WTC11 (cell line): ENCODE results near the gene GPR39. TPM values are rescaled to one million over a fixed set of nuclear protein-coding genes. Genes with fewer than 3 reads are reported as not detected.

Experiments
- ATAC-seq: fragments of 200-7000 bp; cut with Tn5 transposase; 2 replicates; pipeline ENCODE4 v1.10.0; 2021; ENCODE audit warnings: mild to moderate bottlenecking, moderate library complexity
- CTCF ChIA-PET: fragments of 300-600 bp; sonication (Branson Sonifier 250); formaldehyde crosslinking; loops from one replicate; lab custom pipeline; 2021; ENCODE audit warnings: antibody characterized with exemption; lab: Charles Lee
- POLR2A ChIA-PET: fragments of 350-600 bp; sonication (Branson Sonifier 250); formaldehyde crosslinking; loops from one replicate; lab custom pipeline; 2021; ENCODE audit warnings: antibody characterized with exemption; lab: Charles Lee
- DNase-seq: peaks from one replicate; pipeline ENCODE4 v3.0.0; 2021; ENCODE audit warnings: low spot score
- H3K27ac Mint-ChIP-seq: 2 replicates; pipeline ENCODE4 v1.8.0; 2021; ENCODE audit warnings: mixed read lengths
- H3K27me3 Mint-ChIP-seq: 2 replicates; pipeline ENCODE4 v1.8.0; 2021; ENCODE audit warnings: low read depth, mild to moderate bottlenecking, moderate library complexity, mixed read lengths
- H3K36me3 Mint-ChIP-seq: 2 replicates; pipeline ENCODE4 v1.8.0; 2021; ENCODE audit warnings: mixed read lengths
- H3K4me1 Mint-ChIP-seq: 2 replicates; pipeline ENCODE4 v1.8.0; 2022; ENCODE audit warnings: mixed read lengths
- H3K4me3 Mint-ChIP-seq: 2 replicates; pipeline ENCODE4 v1.8.0; 2021; ENCODE audit warnings: mild to moderate bottlenecking, moderate library complexity, mixed read lengths
- H3K9me3 Mint-ChIP-seq: 2 replicates; pipeline ENCODE4 v1.8.0; 2021; ENCODE audit warnings: mixed read lengths
- ATF1 ChIP-seq: sonication (generic); formaldehyde crosslinking; IDR thresholded peaks from 2 replicates; pipeline ENCODE4 v1.8.1; 2023; ENCODE audit warnings: mild to moderate bottlenecking, moderate library complexity, missing genetic modification reagents
- CREB1 ChIP-seq: sonication (generic); formaldehyde crosslinking; IDR thresholded peaks from 2 replicates; pipeline ENCODE4 v1.8.0; 2023; ENCODE audit warnings: mild to moderate bottlenecking, missing genetic modification reagents
- CREM ChIP-seq: sonication (generic); formaldehyde crosslinking; IDR thresholded peaks from 2 replicates; pipeline ENCODE4 v1.8.1; 2022; ENCODE audit warnings: mild to moderate bottlenecking, missing genetic modification reagents, moderate library complexity
- FOXJ3 ChIP-seq: sonication (generic); formaldehyde crosslinking; IDR thresholded peaks from 2 replicates; pipeline ENCODE4 v1.9.0; 2021; ENCODE audit warnings: missing genetic modification reagents, mild to moderate bottlenecking, borderline replicate concordance
- FOXP1 ChIP-seq: sonication (generic); formaldehyde crosslinking; IDR thresholded peaks from 2 replicates; pipeline ENCODE4 v1.8.0; 2022; ENCODE audit warnings: missing genetic modification reagents, mild to moderate bottlenecking, moderate library complexity, borderline replicate concordance
- KAT7 ChIP-seq: sonication (generic); formaldehyde crosslinking; IDR thresholded peaks from 2 replicates; pipeline ENCODE4 v1.8.1; 2023; ENCODE audit warnings: missing genetic modification reagents, mild to moderate bottlenecking, borderline replicate concordance
- MAX ChIP-seq: sonication (generic); formaldehyde crosslinking; IDR thresholded peaks from 2 replicates; pipeline ENCODE4 v1.8.0; 2022; ENCODE audit warnings: mild to moderate bottlenecking, missing genetic modification reagents
- NFE2L1 ChIP-seq: sonication (generic); formaldehyde crosslinking; IDR thresholded peaks from 2 replicates; pipeline ENCODE4 v1.8.1; 2023; ENCODE audit warnings: missing genetic modification reagents
- RELA ChIP-seq: sonication (generic); formaldehyde crosslinking; IDR thresholded peaks from 2 replicates; pipeline ENCODE4 v1.8.1; 2022; ENCODE audit warnings: missing genetic modification reagents, mild to moderate bottlenecking, borderline replicate concordance
- SMAD3 ChIP-seq: sonication (generic); formaldehyde crosslinking; IDR thresholded peaks from 2 replicates; pipeline ENCODE4 v1.8.0; 2022; ENCODE audit warnings: missing genetic modification reagents, mild to moderate bottlenecking, borderline replicate concordance
- SMAD4 ChIP-seq: sonication (generic); formaldehyde crosslinking; IDR thresholded peaks from 2 replicates; pipeline ENCODE4 v1.8.0; 2022; ENCODE audit warnings: mild to moderate bottlenecking, missing genetic modification reagents
- TEAD1 ChIP-seq: sonication (generic); formaldehyde crosslinking; IDR thresholded peaks from 2 replicates; pipeline ENCODE4 v1.8.0; 2022; ENCODE audit warnings: mild to moderate bottlenecking, missing genetic modification reagents
- ZBTB21 ChIP-seq: sonication (generic); formaldehyde crosslinking; IDR thresholded peaks from 2 replicates; pipeline ENCODE4 v1.8.1; 2023; ENCODE audit warnings: mild to moderate bottlenecking, missing genetic modification reagents, borderline replicate concordance
- ZNF219 ChIP-seq: sonication (generic); formaldehyde crosslinking; IDR thresholded peaks from 2 replicates; pipeline ENCODE4 v1.8.0; 2023; ENCODE audit warnings: missing genetic modification reagents, mild to moderate bottlenecking, borderline replicate concordance
- ZNF263 ChIP-seq: sonication (generic); formaldehyde crosslinking; IDR thresholded peaks from 2 replicates; pipeline ENCODE4 v1.8.1; 2022; ENCODE audit warnings: low read depth, mild to moderate bottlenecking, moderate library complexity, missing genetic modification reagents
- ZNF396 ChIP-seq: fragments of 250-450 bp; sonication (Bioruptor Pico); IDR thresholded peaks from 2 replicates; pipeline ENCODE4 v1.8.0; 2021; ENCODE audit warnings: mild to moderate bottlenecking, moderate library complexity, borderline replicate concordance
- ZNF512 ChIP-seq: sonication (generic); formaldehyde crosslinking; IDR thresholded peaks from 2 replicates; pipeline ENCODE4 v1.8.1; 2022; ENCODE audit warnings: missing genetic modification reagents, borderline replicate concordance
- total RNA-seq: library from RNA; stranded (reverse); gene quantifications from 3 replicates; pipeline ENCODE4 v1.2.3, GENCODE V29; 2021
- TF ChIP-seq, protein P1 (sequence below): sonication (generic); formaldehyde crosslinking; IDR thresholded peaks from 2 replicates; pipeline ENCODE4 v1.8.1; 2022; ENCODE audit warnings: low read depth, missing genetic modification reagents, borderline replicate concordance
- TF ChIP-seq, protein P2 (sequence below): fragments of 250-450 bp; sonication (Bioruptor Pico); IDR thresholded peaks from 2 replicates; pipeline ENCODE4 v1.9.0; 2021; ENCODE audit warnings: mild to moderate bottlenecking
- TF ChIP-seq, protein P3 (sequence below): sonication (generic); formaldehyde crosslinking; IDR thresholded peaks from 2 replicates; pipeline ENCODE4 v1.8.1; 2023; ENCODE audit warnings: mild to moderate bottlenecking, missing genetic modification reagents
- TF ChIP-seq, protein P4 (sequence below): sonication (generic); formaldehyde crosslinking; IDR thresholded peaks from 2 replicates; pipeline ENCODE4 v1.8.0; 2023; ENCODE audit warnings: missing genetic modification reagents, mild to moderate bottlenecking, borderline replicate concordance
- TF ChIP-seq, protein P5 (sequence below): sonication (generic); formaldehyde crosslinking; IDR thresholded peaks from 2 replicates; pipeline ENCODE4 v1.8.1; 2022; ENCODE audit warnings: mild to moderate bottlenecking, moderate library complexity, missing genetic modification reagents
- TF ChIP-seq, protein P6 (sequence below): sonication (generic); formaldehyde crosslinking; IDR thresholded peaks from 2 replicates; pipeline ENCODE4 v1.8.0; 2022; ENCODE audit warnings: mild to moderate bottlenecking, missing genetic modification reagents

The GPR39 gene
- total RNA-seq, 1 experiment from 2014 or later = 0.74 TPM

DNA sequence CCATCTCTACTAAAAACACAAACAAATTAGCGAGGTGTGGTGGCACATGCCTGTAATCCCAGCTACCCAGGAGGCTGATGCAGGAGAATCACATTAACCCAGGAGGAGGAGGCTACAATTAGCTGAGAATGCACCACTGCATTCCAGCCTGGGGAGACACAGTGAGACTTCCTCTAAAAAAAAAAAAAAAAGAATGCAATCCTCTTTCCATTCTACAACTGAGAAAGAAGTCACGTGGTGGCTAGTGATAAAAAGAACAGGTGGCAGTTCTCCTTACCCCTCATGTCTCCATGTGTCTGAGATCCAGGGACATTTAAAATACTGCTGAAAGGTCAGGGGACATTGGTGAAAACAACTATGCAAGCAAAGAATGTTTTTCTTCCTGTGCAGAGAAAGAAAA, 24.4 kb upstream of the GPR39 start (continued):
- TF ChIP-seq, protein P1, sequence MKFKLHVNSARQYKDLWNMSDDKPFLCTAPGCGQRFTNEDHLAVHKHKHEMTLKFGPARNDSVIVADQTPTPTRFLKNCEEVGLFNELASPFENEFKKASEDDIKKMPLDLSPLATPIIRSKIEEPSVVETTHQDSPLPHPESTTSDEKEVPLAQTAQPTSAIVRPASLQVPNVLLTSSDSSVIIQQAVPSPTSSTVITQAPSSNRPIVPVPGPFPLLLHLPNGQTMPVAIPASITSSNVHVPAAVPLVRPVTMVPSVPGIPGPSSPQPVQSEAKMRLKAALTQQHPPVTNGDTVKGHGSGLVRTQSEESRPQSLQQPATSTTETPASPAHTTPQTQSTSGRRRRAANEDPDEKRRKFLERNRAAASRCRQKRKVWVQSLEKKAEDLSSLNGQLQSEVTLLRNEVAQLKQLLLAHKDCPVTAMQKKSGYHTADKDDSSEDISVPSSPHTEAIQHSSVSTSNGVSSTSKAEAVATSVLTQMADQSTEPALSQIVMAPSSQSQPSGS (CRISPR knock-in tag) = no peak
- TF ChIP-seq ATF1 (CRISPR knock-in tag) = no peak
- TF ChIP-seq KAT7 (CRISPR knock-in tag) = no peak
- no peak for TF ChIP-seq ZNF263 (CRISPR knock-in tag)
- TF ChIP-seq ZBTB21 (CRISPR knock-in tag) = no peak
- no peak for TF ChIP-seq SMAD4 (CRISPR knock-in tag)
- TF ChIP-seq FOXJ3 (CRISPR knock-in tag) = no peak
- no peak for TF ChIP-seq CREB1 (CRISPR knock-in tag)
- no peak for TF ChIP-seq ZNF219
- TF ChIP-seq ZNF512 (CRISPR knock-in tag) = no peak
- TF ChIP-seq, all 79 proteins: peak for 6

- DNase-seq (no peak), ATAC-seq (no peak)
- CTCF ChIA-PET = no interaction called here
- Mint-ChIP-seq H3K4me1 (peaks cover 19% of the 10 kb centered on the region), H3K36me3 (no peaks in the 10 kb centered on the region), H3K27me3 (peaks cover 45% of the 10 kb centered on the region), H3K9me3 (peaks cover 9% of the 10 kb centered on the region), H3K4me3 (no peak overlapping the region), H3K27ac (no peak overlapping the region)
- POLR2A ChIA-PET = no interaction called here
- TF ChIP-seq, protein P2, sequence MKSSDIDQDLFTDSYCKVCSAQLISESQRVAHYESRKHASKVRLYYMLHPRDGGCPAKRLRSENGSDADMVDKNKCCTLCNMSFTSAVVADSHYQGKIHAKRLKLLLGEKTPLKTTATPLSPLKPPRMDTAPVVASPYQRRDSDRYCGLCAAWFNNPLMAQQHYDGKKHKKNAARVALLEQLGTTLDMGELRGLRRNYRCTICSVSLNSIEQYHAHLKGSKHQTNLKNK (CRISPR knock-in tag) = no peak
- TF ChIP-seq TEAD1 (CRISPR knock-in tag) (no peak), FOXP1 (CRISPR knock-in tag) (no peak), ZNF512 (CRISPR knock-in tag) (no peak), MAX (CRISPR knock-in tag) (no peak), CREM (CRISPR knock-in tag) (no peak), NFE2L1 (no peak), SMAD3 (CRISPR knock-in tag) (no peak), ZNF396 (CRISPR knock-in tag) (no peak), RELA (CRISPR knock-in tag) (no peak)
- TF ChIP-seq, protein P3, sequence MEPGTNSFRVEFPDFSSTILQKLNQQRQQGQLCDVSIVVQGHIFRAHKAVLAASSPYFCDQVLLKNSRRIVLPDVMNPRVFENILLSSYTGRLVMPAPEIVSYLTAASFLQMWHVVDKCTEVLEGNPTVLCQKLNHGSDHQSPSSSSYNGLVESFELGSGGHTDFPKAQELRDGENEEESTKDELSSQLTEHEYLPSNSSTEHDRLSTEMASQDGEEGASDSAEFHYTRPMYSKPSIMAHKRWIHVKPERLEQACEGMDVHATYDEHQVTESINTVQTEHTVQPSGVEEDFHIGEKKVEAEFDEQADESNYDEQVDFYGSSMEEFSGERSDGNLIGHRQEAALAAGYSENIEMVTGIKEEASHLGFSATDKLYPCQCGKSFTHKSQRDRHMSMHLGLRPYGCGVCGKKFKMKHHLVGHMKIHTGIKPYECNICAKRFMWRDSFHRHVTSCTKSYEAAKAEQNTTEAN (CRISPR knock-in tag) = no peak
- TF ChIP-seq, protein P4, sequence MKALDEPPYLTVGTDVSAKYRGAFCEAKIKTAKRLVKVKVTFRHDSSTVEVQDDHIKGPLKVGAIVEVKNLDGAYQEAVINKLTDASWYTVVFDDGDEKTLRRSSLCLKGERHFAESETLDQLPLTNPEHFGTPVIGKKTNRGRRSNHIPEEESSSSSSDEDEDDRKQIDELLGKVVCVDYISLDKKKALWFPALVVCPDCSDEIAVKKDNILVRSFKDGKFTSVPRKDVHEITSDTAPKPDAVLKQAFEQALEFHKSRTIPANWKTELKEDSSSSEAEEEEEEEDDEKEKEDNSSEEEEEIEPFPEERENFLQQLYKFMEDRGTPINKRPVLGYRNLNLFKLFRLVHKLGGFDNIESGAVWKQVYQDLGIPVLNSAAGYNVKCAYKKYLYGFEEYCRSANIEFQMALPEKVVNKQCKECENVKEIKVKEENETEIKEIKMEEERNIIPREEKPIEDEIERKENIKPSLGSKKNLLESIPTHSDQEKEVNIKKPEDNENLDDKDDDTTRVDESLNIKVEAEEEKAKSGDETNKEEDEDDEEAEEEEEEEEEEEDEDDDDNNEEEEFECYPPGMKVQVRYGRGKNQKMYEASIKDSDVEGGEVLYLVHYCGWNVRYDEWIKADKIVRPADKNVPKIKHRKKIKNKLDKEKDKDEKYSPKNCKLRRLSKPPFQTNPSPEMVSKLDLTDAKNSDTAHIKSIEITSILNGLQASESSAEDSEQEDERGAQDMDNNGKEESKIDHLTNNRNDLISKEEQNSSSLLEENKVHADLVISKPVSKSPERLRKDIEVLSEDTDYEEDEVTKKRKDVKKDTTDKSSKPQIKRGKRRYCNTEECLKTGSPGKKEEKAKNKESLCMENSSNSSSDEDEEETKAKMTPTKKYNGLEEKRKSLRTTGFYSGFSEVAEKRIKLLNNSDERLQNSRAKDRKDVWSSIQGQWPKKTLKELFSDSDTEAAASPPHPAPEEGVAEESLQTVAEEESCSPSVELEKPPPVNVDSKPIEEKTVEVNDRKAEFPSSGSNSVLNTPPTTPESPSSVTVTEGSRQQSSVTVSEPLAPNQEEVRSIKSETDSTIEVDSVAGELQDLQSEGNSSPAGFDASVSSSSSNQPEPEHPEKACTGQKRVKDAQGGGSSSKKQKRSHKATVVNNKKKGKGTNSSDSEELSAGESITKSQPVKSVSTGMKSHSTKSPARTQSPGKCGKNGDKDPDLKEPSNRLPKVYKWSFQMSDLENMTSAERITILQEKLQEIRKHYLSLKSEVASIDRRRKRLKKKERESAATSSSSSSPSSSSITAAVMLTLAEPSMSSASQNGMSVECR (CRISPR knock-in tag) = no peak
- TF ChIP-seq, protein P5, sequence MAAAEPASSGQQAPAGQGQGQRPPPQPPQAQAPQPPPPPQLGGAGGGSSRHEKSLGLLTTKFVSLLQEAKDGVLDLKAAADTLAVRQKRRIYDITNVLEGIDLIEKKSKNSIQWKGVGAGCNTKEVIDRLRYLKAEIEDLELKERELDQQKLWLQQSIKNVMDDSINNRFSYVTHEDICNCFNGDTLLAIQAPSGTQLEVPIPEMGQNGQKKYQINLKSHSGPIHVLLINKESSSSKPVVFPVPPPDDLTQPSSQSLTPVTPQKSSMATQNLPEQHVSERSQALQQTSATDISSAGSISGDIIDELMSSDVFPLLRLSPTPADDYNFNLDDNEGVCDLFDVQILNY = no peak
- TF ChIP-seq, protein P6, sequence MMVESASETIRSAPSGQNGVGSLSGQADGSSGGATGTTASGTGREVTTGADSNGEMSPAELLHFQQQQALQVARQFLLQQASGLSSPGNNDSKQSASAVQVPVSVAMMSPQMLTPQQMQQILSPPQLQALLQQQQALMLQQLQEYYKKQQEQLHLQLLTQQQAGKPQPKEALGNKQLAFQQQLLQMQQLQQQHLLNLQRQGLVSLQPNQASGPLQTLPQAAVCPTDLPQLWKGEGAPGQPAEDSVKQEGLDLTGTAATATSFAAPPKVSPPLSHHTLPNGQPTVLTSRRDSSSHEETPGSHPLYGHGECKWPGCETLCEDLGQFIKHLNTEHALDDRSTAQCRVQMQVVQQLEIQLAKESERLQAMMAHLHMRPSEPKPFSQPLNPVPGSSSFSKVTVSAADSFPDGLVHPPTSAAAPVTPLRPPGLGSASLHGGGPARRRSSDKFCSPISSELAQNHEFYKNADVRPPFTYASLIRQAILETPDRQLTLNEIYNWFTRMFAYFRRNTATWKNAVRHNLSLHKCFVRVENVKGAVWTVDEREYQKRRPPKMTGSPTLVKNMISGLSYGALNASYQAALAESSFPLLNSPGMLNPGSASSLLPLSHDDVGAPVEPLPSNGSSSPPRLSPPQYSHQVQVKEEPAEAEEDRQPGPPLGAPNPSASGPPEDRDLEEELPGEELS (CRISPR knock-in tag) = no peak
Observed at GRCh38 chr2:132392879-132393278, 23.7 kb upstream of the GPR39 start.
